Hepatocyte (in vitro differentiated cells): ENCODE data around the gene HCRTR2.

Experiments used
- EZH2 ChIP-seq: fragments of 200-600 bp; sonication (generic); IDR thresholded peaks from 2 replicates; pipeline ENCODE4 v1.6.1; 2016; ENCODE audit warnings: antibody characterized with exemption, mild to moderate bottlenecking, borderline replicate concordance
- TF ChIP-seq, protein P1 (sequence below): fragments of 200-600 bp; sonication (generic); IDR thresholded peaks from 2 replicates; pipeline ENCODE4 v1.5.1; 2016; ENCODE audit warnings: antibody characterized with exemption, mild to moderate bottlenecking; ENCODE audit not compliant: poor library complexity

DNA sequence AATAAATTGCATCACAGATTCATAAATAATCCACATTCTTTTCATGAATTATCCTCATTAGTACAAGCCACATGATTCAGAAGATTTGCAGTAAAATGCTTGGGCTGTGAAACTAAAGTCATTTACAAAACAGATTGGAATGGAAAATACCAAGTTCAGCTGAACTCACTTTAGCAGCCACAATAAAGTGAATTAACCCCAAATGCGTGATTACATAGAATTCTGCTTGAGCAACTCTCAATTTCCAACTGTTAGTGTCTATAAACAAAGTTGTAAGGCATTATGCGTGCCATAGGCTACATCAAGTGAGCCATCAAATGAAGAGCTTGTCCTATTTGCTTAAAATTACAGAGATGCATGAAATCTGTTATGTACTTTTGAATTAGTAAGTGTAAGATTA, 92.6 kb downstream of the HCRTR2 start:
- TF ChIP-seq EZH2, result no peak
- TF ChIP-seq, protein P1, sequence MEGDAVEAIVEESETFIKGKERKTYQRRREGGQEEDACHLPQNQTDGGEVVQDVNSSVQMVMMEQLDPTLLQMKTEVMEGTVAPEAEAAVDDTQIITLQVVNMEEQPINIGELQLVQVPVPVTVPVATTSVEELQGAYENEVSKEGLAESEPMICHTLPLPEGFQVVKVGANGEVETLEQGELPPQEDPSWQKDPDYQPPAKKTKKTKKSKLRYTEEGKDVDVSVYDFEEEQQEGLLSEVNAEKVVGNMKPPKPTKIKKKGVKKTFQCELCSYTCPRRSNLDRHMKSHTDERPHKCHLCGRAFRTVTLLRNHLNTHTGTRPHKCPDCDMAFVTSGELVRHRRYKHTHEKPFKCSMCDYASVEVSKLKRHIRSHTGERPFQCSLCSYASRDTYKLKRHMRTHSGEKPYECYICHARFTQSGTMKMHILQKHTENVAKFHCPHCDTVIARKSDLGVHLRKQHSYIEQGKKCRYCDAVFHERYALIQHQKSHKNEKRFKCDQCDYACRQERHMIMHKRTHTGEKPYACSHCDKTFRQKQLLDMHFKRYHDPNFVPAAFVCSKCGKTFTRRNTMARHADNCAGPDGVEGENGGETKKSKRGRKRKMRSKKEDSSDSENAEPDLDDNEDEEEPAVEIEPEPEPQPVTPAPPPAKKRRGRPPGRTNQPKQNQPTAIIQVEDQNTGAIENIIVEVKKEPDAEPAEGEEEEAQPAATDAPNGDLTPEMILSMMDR, result no peak
